ENCODE measurements around the gene AIFM3.
"Not testable (repeated sequence)": the region's sequence is repeated elsewhere in the genome, so short reads cannot be mapped to it uniquely, and the experiment has no call there.

The AIFM3 gene, protein sequence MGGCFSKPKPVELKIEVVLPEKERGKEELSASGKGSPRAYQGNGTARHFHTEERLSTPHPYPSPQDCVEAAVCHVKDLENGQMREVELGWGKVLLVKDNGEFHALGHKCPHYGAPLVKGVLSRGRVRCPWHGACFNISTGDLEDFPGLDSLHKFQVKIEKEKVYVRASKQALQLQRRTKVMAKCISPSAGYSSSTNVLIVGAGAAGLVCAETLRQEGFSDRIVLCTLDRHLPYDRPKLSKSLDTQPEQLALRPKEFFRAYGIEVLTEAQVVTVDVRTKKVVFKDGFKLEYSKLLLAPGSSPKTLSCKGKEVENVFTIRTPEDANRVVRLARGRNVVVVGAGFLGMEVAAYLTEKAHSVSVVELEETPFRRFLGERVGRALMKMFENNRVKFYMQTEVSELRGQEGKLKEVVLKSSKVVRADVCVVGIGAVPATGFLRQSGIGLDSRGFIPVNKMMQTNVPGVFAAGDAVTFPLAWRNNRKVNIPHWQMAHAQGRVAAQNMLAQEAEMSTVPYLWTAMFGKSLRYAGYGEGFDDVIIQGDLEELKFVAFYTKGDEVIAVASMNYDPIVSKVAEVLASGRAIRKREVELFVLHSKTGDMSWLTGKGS

DNA sequence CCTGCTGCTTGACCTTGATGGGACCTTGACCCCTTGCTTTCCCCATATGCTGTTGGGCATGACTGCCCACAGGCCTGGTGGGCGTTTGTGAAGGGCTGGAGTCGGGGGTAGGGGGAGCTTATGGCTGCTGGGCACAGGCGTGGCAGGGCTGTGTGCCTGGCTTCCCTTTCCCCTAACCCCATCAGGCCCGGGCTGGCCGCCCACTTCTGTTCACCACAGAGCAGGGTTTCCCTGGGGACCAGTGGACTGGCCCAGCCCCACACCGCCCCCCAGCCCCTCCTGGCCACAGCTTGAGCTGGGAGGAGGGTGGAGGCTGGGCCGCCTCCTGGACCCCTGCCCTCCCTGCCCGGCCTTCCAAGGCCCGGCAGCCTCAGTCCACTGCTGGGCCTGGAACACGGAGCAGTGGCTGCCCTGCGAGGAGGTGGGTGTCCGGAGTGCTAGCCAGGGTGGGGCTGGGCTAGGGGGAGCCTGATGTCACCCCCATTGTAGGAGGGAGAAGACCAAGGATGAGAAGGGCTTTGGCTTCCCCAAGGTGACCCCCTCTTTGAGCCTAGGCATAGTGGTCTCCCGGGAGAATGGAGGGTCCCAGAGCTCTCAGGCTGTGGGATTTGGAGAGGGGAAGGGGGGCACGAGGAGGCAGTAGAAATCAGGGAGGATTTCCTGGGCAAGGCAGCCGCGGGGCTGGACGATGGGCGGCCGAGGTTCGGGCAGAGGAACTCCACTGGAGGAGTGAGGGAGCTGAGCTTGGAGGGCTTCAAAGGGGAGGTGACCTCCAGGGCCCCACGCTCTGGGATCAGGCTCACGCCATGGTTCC is at the start of gene AIFM3:
Gene AIFM3 (plus strand): TSS at position 373 of the 814 bp plus-strand sequence. CDS start 690 bp downstream, outside the sequence.
- no peak for DNase-seq

DNA sequence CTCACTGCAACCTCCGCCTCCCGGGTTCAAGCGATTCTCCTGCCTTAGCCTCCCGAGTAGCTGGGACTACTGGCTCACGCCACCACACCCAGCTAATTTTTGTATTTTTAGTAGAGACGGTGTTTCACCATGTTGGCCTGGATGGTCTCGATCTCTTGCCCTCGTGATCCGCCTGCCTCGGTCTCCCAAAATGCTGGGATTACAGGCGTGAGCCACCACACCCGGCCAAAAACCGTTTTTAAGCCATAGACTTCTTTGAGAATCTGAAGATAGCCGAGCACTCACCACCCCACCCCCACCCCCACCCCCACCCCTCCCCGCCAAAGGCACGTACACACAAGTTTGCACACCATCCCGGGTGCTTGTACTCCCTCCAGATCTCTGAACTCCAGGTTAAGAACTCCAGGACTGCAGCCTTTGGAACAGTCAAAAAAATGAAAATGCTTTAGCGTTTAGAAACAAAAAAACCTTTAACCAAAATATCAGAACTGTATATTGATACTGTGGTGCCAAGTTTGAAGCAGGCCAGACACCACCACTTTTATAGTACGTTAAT is 48.3 kb upstream of the AIFM3 start:
- no peak for DNase-seq

DNA sequence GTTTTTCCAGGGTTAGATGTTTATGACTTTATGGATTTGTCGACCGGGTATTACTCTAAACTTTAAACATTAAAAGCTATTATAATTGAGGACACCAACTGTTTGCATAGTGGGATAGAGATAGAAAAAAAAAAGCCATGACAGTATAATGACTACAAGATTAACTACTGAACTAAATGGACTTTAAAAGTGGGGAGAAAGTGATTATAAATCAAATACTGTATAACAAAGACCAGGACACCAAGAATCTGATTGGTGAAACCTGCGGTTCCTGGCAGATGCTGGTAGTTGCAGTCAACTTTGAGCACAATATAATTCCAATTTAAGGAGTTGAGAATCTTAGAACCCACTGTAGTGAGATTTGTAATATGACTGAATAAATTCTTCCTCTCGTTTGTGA is 47.3 kb upstream of the AIFM3 start:
- DNase-seq = no peak

DNA sequence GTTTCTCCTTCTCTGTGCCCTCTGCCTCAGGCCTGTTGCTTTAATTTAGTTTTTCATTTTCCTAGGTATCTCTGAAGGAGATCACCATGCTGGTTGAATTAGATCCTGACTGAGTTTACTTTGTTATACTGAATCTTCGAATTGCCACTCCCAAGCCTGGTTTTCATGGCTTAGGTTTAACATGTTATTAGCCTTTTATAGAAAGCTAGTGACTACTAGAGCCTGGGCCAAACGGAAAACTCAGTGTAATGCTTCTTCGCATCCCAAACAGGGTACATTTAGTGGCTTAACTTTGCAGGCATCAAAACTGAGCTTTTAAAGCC is 46.2 kb upstream of the AIFM3 start:
- no peak for DNase-seq

DNA sequence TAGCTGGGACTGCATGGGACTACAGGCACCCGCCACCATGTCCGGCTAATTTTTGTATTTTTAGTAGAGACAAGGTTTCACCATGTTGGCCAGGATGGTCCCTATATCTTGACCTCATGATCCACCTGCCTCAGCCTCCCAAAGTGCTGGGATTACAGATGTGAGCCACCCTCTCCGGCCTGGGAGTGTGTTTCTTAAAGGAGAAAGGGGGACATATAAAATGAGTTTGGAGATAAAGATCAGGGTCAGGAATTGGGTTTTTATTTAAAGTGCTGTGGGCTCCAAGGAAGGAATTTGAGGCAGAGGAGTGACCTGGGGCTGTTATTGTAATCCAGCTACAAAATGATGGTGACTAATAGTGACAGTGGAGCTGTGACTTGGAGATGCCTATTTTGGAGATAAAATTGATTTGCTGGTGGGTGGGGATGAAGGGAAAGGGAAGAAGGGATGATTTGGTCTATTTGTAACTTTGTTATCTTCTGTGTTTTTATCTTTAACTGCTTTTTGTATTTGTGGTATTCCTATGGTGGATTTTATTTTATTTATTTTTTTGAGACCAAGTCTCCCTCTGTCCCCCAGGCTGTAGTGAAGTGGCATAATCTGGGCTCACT is 44.8 kb upstream of the AIFM3 start:
- no peak for DNase-seq

DNA sequence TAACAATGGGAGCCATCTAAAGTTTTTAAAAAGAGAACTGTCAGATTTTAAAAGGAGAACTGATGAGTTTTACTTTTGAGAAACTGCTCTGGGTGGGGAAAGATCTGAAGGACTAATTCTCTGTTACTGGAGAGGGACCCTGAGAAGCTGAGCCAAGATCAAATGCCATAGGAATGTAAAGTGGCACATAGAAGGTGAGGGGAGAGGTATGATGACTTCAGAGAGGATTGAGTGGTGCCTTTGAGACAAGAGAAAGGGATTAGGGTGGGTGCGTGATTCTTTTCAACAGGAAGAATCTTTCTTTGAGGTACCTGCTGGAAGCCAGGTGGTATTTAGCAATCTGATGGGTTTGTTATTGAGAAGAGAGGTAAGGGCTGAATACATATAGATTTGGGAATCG is 40.8 kb upstream of the AIFM3 start:
- no peak for DNase-seq

DNA sequence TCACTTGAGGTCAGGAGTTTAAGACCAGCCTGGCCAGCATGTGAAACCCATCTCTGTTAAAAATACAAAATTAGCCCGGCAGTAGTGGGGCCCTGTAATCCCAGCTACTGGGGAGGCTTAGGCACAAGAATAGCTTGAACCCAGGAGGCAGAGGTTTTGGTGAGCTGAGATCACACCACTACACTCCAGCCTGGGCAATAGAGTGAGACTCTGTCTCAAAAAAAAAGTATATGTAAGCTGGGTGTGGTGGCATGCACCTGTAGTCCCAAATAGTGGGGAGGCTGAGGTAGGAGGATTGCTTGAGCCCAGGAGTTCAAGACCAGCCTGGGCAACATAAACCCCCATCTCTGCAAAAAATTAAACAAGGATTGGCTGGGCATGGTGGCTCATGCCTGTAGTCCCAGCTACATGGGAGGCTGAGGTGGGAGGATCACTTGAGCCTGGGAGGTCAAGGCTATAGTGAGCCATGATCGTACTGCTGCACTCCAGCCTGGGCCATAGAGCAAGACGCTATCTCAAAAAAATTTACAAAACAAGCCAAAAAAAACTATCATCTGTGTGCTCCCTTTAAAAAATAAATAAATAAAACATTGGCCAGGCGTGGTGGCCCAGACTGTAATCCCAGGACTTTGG is 39.0 kb upstream of the AIFM3 start:
- DNase-seq = no peak

DNA sequence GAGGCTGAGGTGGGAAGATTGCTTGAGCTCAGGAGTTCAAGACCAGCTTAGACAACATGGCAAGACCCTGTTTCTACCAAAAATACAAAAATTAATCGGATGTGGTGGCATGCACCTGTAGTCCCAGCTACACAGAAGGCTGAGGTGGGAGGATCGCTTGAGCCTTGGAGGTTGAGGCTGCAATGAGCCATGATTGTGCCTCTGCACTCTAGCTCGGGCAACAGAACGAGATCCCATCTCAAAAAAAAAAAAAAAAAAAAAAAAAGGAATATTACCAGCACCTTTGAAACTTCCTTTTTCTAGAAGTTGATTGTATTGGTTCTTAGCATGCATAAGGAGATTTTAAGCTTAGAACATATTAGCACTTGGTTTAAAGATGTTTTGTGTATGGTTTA is 38.5 kb upstream of the AIFM3 start:
- no peak for DNase-seq

DNA sequence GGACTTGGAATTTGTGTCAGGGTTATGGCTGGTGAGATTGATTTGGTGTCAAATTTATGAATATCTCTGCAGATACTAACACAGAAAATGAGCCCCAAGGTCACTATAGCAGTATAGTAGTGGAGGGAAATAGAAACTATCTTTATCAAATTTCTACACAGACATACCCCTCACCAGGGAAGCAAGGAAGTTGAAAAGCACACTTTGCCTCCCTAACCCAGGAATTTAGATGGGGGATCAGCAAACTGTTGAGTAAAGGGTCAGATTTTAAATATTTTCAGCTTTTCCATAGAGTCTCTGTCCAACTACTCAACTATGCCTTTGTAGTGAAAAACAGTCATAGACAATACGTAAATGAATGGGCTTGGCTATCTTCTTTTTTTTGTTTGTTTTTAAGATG is 37.1 kb upstream of the AIFM3 start:
- DNase-seq = no peak

DNA sequence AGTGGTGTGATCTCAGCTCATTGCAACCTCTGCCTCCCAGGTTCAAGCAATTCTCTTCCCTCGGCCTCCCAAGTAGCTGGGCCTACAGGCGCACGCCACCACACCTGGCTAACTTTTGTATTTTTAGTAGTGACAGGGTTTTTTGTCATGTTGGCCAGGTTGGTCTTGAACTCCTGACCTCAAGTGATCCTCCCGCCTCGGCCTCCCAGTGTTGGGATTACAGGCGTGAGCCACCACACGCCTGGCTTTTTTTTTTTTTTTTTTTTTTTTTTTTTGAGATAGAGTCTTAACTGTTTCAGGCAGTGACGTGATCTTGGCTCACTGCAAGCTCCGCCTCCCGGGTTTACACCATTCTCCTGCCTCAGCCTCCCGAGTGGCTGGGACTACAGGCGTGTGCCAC is 36.6 kb upstream of the AIFM3 start:
- not testable (repeated sequence) for DNase-seq

DNA sequence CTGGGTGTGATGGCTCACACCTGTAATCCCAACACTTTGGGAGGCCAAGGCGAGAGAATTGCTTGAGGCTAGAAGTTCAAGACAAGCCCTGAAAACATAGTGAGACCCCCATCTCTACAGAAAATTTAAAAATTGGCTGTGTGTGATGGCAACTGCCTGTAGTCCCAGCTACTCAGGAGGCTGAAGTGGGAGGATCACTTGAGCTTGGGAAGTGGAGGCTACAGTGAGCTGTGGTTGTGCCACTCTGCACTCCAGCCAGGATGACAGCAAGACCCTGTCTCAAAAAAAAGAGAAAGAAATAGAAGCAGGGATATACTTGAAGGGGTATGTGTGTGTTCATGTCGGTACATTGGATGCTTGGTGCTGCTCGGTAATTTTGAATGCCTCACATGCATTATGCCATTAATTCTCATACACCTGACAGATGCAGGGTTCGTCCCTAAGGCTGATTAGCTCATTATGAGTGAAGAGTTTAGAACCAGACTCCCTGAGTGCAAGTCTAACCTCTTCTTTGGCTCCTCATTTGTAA is 35.9 kb upstream of the AIFM3 start:
- DNase-seq = no peak

DNA sequence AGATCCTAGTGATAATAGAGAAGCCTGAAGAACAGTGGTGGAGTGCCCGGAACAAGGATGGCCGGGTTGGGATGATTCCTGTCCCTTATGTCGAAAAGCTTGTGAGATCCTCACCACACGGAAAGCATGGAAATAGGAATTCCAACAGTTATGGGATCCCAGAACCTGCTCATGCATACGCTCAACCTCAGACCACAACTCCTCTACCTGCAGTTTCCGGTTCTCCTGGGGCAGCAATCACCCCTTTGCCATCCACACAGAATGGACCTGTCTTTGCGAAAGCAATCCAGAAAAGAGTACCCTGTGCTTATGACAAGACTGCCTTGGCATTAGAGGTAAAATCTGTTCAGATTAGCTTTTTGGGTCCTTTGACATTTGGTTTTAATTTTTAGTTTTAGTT is 33.1 kb upstream of the AIFM3 start:
- no peak for DNase-seq

DNA sequence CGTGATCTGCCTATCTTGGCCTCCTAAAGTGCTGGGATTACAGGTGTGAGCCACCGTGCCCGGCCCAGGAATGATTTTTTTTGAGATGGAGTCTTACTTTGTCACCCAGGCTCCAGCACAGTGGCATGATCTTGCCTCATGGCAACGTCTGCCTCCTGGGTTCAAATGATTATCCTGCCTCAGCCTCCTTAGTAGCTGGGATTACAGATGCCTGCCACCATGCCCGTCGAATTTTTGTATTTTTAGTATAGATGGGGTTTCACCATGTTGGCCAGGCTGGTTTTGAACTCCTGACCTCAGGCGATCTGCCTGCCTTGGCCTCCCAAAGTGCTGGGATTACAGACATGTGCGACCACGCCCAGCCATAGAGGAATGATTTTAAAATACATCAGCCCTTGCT is 32.0 kb upstream of the AIFM3 start:
- DNase-seq = not testable (repeated sequence)

DNA sequence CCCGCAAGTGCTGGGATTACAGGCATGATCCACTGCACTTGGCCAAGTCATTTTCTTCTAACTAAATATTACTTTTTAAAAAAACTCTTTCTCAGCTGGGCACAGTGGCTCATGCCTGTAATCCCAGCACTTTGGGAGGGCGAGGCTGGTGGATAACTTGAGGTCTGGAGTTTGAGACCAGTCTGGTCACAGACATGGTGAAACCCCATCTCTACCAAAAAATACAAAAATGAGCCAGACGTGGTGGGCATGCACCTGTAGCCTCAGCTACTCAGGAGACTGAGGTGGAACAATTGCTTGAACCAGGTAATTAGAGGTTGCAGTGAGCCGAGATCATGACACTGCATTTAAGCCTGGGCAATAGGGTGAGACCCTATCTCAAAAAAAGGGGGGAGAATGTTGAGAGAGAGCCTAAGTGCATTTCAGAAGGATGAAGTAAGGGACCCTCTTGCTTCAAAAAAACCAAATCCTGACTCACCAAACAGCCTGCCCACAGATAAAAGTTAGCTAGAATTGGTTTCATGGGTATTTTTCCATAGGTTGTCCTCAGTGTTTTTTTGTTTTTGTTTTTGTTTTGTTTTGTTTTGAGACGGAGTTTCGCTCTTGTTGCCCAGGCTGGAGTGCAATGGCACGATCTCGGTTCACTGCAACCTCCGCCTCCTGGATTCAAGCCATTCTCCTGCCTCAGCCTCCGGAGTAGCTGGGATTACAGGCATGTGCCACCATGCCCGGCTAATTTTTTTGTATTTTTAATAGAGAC is 31.1 kb upstream of the AIFM3 start:
- not testable (repeated sequence) for DNase-seq

DNA sequence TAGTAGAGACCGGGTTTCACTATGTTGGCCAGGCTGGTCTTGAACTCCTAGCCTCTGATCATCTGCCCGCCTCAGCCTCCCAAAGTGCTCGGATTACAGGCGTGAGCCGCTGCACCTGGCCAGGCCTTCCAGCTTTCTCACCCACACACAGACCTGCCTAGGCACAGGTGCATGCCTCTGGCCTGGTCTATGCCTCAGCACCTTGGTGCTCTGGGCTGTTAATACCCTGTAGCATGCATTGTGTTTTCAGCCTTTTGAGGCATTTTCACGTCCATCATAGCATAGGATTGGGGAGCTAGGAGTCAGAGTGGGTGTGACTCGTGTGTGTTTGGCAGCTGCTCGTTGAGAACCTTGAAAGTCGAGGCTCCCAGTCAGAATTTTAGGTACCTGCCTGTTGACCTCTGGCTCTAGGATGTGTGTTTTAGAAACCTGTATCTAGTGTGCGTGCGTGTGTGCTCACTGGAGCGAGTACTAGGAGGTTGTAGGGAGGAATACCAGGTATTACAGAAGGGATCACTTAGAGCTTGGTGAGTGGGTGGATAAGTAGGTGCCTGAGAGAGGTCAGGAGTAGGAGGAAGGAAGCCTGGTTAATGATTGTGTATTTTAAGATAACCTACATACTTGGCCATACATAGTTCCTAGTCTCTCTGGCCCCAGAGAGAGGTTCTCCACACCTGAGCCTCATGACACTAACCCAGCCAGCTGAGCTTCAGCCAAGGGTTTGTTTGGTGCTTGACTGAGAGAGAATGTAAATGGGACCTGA is 29.8 kb upstream of the AIFM3 start:
- no peak for DNase-seq

DNA sequence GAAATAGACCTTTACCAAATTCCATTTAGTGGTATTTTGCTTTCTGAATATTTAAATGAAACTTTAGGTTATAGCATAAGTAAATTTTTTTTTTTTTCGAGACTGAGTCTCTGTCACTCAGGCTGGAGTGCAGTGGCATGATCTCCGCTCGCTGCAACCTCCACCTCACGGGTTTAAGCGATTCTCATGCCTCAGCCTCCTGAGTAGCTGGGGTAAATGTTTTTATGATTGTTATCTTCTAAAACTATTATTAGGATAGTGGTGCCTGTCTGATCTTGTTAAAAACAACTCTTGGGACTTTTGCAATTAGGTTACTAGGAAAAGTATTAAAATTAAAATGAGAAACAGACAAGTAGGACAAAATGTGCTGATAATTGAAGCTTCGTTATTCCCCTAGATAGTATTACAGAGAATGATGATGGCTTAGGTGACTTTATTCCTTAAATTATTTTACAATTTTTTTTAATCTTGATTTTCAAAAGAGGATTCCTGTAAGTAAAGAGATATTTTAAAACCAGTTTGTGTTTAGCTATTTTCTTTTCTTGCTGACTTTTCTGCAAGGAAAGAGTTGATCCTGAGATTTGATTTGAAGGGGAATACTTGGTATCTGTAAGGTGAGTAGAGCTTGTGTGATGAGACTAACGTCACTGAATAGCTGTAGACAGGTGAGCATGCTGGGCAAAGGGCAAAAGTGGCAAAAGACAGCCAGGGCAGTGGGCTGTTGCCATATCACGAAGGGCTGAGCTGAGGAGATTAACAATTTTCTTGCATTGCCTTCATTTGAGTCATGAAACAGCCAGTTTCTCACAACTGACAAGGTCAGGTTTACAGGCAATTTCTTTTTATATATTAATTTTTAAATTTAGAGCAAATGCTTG is 29.0 kb upstream of the AIFM3 start:
- no peak for DNase-seq

DNA sequence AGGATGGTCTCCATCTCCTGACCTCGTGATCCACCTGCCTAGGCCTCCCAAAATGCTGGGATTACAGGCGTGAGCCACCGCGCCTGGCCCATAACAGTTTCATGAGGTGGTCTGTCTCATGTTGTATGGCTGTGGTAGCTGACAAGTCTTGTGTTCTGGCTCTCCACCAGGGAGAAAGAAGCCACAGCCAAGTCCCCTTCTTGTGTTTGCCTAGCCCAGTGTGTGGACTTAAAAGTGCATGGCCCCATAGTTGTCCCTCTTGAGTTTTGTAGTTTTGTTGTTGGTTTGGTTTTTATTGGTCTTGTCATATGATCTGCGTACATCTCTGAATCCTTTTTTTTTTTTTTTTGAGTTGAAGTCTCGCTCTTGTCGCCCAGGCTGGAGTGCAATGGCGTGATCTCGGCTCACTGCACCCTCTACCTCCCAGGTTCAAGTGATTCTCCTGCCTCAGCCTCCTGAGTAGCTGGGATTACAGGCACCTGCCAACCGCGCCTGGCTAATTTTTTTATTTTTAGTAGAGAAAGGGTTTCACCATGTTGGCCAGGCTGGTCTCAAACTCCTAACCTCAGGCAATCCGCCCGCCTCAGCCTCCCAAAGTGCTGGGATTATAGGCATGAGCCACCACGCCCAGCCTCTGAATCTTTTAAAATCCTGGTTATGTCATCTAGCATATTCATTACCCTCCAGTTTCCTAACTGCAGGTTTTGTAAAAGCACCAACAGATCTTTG is 27.4 kb upstream of the AIFM3 start:
- not testable (repeated sequence) for DNase-seq

DNA sequence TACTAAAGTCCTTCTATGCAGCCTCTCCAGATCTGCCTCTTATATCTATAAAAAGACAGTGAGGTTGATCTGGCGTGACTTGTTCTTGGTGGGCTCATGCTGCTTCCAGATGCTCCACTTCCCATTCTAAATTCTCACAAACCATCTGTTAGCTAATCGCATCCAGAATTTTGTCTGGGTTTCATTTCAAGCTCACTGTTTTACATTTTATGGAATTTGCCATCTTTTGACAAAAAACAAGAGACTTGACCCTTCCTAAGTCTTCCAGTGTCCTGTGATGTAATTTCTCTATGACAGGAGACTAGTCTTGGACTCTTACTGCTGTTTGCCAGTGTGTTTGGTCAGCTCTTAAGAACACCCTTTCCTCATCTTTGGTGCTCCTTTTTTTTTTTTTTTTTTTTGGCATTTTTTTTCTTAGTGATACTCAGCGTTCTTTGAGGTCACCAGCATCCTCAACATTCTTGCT is 26.8 kb upstream of the AIFM3 start:
- DNase-seq = no peak

DNA sequence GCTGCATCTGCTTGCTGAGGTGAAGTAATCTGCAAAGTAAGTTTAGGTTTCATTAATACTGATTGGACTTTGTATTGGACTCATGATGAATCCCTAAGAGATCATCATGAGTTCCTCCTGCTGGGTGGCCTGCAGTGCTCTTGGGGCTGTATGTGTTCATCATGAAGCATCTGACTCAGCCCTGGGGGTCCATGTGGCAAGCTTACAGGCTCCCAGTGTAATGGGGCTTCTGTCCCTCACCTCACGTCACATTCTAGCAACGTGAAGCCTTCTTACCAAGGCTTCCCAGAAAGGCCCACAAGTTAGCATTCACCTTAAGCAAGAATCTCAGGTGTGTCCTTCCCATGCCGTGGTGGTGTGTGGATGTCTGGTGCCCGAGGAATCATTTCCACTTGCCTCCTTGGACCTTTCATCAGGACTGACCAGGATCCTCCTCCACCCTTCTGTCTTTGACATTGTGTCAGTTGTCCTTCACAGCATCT is 26.1 kb upstream of the AIFM3 start:
- DNase-seq = no peak

Data from NK-92 treated with Interleukin-12 subunit alpha and Interleukin-12 subunit beta, amount 100 ng/mL, for 24 hours (cell line).